NCI-H146 (cell line): Measurements from ENCODE around the gene AFP.
"Not testable (repeated sequence)": the region's sequence is repeated elsewhere in the genome, so short reads cannot be mapped to it uniquely, and the experiment has no call there.

Experiments used
- DNase-seq: peaks from one replicate; lab custom pipeline; 2025; lab: John Stamatoyannopoulos, UW

Gene AFP

GRCh38 chr4:73435984-73436383 is at the start of gene AFP:
AFP (plus strand) TSS chr4:73436221; CDS start chr4:73436263, 42 bp downstream.
- no peak for DNase-seq

- DNase-seq: no peak
Observed at GRCh38 chr4:73387552-73387951, 48.5 kb upstream of the AFP start.

- DNase-seq: no peak
Observed at GRCh38 chr4:73388887-73389286, 47.1 kb upstream of the AFP start.

- not testable (repeated sequence) for DNase-seq
Observed at GRCh38 chr4:73389663-73390062, 46.4 kb upstream of the AFP start.

GRCh38 chr4:73391774-73392173 is 44.2 kb upstream of the AFP start:
- no peak for DNase-seq

GRCh38 chr4:73392936-73393335 is 43.1 kb upstream of the AFP start:
- DNase-seq: no peak

GRCh38 chr4:73396304-73396703 is 39.7 kb upstream of the AFP start:
- DNase-seq: no peak

- no peak for DNase-seq
Observed at GRCh38 chr4:73396993-73397972, 38.7 kb upstream of the AFP start.

- DNase-seq: no peak
Observed at GRCh38 chr4:73401412-73401811, 34.6 kb upstream of the AFP start.

GRCh38 chr4:73404042-73404441 is 32.0 kb upstream of the AFP start, which contains the start of gene ALB:
ALB (plus strand) TSS chr4:73404287; CDS start chr4:73404328, 41 bp downstream.
- DNase-seq: no peak

GRCh38 chr4:73404457-73404856 is 31.6 kb upstream of the AFP start:
- no peak for DNase-seq

GRCh38 chr4:73405138-73405537 is 30.9 kb upstream of the AFP start:
- no peak for DNase-seq

GRCh38 chr4:73406548-73406875 is 29.5 kb upstream of the AFP start:
- DNase-seq: no peak

- no peak for DNase-seq
Observed at GRCh38 chr4:73407227-73407673, 28.8 kb upstream of the AFP start.

GRCh38 chr4:73408181-73408867 is 27.7 kb upstream of the AFP start:
- DNase-seq: no peak

GRCh38 chr4:73409012-73409862 is 26.8 kb upstream of the AFP start:
- DNase-seq: no peak

GRCh38 chr4:73409978-73410548 is 26.0 kb upstream of the AFP start:
- no peak for DNase-seq

- DNase-seq: no peak
Observed at GRCh38 chr4:73410916-73411730, 24.9 kb upstream of the AFP start.

- DNase-seq: no peak
Observed at GRCh38 chr4:73411731-73412414, 24.1 kb upstream of the AFP start.

- DNase-seq: no peak
Observed at GRCh38 chr4:73413294-73413755, 22.7 kb upstream of the AFP start.
